Chondrocyte (in vitro differentiated cells): ENCODE measurements around the gene PI4KA. TPM values are rescaled to one million over a fixed set of nuclear protein-coding genes. Genes with fewer than 3 reads are reported as not detected.
A peak's percentile ranks its signal among the peaks of the same experiment; 100 is the strongest.

Experiments used
- DNase-seq: peaks from one replicate; pipeline ENCODE4 v3.0.0; 2021; ENCODE audit warnings: mixed read lengths, low spot score
- H3K27ac Mint-ChIP-seq: one replicate; pipeline ENCODE4 v1.8.0; 2021; ENCODE audit warnings: mild to moderate bottlenecking, moderate library complexity, mixed read lengths; ENCODE audit not compliant: unreplicated experiment
- H3K27me3 Mint-ChIP-seq: 2 replicates; pipeline ENCODE4 v1.8.0; 2021; ENCODE audit warnings: low read depth, mixed read lengths
- H3K36me3 Mint-ChIP-seq: 2 replicates; pipeline ENCODE4 v1.8.0; 2021; ENCODE audit warnings: low read depth, mixed read lengths
- H3K4me1 Mint-ChIP-seq: 2 replicates; pipeline ENCODE4 v1.8.0; 2021; ENCODE audit warnings: low read depth, mild to moderate bottlenecking, mixed read lengths
- H3K4me3 Mint-ChIP-seq: one replicate; pipeline ENCODE4 v1.8.0; 2021; ENCODE audit warnings: mild to moderate bottlenecking, moderate library complexity, mixed read lengths; ENCODE audit not compliant: unreplicated experiment
- H3K9me3 Mint-ChIP-seq: 2 replicates; pipeline ENCODE4 v1.8.0; 2021; ENCODE audit warnings: low read depth, mixed read lengths
- total RNA-seq: library from RNA; stranded (reverse); gene quantifications from 3 replicates; pipeline ENCODE4 v1.2.1, GENCODE V29; 2021
- TF ChIP-seq, protein P1 (sequence below): fragments of 200-600 bp; sonication (generic); IDR thresholded peaks from 2 replicates; pipeline ENCODE4 v1.5.0; 2021; ENCODE audit warnings: antibody characterized with exemption, mild to moderate bottlenecking, moderate library complexity

The PI4KA gene
- total RNA-seq, 1 donor from 2014 or later: 68.3 TPM

DNA sequence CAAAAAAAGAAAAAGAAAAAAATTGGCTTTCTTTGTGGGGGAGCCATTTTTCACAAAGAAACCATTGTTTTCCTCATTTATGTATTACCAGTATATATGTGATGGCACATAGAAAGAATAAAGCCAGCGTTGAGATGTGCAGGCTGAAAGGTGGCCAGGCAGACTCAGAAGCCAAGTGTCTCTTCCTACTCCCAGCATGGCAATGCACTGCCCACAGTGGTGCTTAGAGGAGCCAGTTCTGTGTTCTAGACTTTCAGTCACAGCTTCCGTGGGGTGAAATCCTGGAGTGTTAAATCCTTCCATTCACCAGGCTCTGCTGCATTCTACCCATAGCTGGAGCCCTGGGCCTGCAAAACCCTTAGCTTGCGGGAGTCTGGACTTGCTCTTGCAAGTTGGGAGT, 19.1 kb upstream of the PI4KA start:
- H3K27ac Mint-ChIP-seq: no peak overlapping the region
- H3K36me3 Mint-ChIP-seq: peaks cover 7% of the 10 kb centered on the region
- H3K9me3 Mint-ChIP-seq: no peaks in the 10 kb centered on the region
- no peaks in the 10 kb centered on the region for H3K27me3 Mint-ChIP-seq
- no peaks in the 10 kb centered on the region for H3K4me1 Mint-ChIP-seq
- no peak overlapping the region for H3K4me3 Mint-ChIP-seq
- DNase-seq: no peak
- TF ChIP-seq, protein P1, sequence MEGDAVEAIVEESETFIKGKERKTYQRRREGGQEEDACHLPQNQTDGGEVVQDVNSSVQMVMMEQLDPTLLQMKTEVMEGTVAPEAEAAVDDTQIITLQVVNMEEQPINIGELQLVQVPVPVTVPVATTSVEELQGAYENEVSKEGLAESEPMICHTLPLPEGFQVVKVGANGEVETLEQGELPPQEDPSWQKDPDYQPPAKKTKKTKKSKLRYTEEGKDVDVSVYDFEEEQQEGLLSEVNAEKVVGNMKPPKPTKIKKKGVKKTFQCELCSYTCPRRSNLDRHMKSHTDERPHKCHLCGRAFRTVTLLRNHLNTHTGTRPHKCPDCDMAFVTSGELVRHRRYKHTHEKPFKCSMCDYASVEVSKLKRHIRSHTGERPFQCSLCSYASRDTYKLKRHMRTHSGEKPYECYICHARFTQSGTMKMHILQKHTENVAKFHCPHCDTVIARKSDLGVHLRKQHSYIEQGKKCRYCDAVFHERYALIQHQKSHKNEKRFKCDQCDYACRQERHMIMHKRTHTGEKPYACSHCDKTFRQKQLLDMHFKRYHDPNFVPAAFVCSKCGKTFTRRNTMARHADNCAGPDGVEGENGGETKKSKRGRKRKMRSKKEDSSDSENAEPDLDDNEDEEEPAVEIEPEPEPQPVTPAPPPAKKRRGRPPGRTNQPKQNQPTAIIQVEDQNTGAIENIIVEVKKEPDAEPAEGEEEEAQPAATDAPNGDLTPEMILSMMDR: no peak

DNA sequence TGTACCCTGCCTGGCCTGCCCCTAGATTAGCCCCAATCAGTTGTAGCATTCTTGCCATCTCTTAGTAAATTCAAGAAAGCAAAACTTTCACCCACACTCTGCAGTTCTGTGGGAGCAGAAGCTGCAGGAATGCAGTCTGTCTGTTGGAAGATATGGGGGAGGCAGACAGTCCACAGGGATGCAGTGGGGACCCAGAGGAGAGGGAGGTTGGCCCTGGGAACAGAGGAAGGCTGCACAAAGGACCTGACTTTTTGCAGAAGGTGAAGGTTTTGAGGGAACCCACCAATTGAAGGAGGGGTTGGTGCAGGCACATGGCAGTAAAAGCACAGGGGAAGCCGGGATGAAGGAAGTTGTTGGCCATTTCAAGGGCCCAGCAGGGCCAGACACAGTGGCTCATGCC, 16.7 kb upstream of the PI4KA start:
- no peak overlapping the region for H3K4me3 Mint-ChIP-seq
- no peaks in the 10 kb centered on the region for H3K27me3 Mint-ChIP-seq
- H3K4me1 Mint-ChIP-seq: no peaks in the 10 kb centered on the region
- TF ChIP-seq, protein P1: no peak
- H3K36me3 Mint-ChIP-seq: peaks cover 4% of the 10 kb centered on the region
- no peaks in the 10 kb centered on the region for H3K9me3 Mint-ChIP-seq
- peak overlapping the region; percentile 3 for H3K27ac Mint-ChIP-seq
- DNase-seq: no peak

DNA sequence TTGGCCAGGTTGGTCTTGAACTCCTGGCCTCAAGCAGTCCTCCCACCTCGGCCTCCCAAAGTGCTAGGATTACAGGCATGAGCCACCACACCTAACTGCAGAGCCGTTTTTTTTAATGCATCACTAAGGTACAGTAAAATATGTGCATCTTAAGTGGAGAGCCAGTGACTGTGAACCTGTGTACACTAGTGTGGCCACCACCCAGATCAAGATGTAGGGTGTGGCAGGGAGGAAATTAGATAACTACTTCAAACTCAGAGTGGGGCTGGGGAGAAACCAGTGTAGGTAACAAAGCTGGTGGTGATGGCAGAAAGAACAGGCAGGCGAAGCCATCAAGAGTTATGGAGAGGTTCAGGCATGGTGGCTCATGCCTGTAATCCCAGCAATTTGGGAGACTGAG, 14.6 kb upstream of the PI4KA start:
- H3K27ac Mint-ChIP-seq: no peak overlapping the region
- TF ChIP-seq, protein P1: no peak
- H3K27me3 Mint-ChIP-seq: no peaks in the 10 kb centered on the region
- H3K9me3 Mint-ChIP-seq: no peaks in the 10 kb centered on the region
- DNase-seq: no peak
- H3K36me3 Mint-ChIP-seq: peaks cover 4% of the 10 kb centered on the region
- no peaks in the 10 kb centered on the region for H3K4me1 Mint-ChIP-seq
- no peak overlapping the region for H3K4me3 Mint-ChIP-seq

DNA sequence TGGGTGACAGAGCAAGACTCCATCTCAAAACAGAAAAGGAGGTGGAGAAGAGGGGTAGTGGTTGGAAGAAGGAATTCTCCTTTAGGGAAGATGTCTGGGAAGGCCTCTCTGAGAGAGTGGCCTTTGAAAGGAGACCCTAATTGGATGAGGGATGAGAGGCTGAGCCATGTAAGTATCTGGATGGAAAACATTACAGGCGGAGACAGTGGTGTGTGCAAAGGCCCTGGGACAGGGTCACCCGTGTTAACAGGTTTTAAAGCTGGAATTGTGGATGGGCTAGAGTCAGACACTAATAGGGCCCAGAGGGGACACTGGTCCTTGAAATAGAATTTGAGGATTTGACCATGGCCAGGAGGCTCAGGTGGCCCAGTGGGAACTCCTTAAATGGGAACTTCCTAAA, 10.6 kb upstream of the PI4KA start:
- no peaks in the 10 kb centered on the region for H3K9me3 Mint-ChIP-seq
- peaks cover 4% of the 10 kb centered on the region for H3K36me3 Mint-ChIP-seq
- H3K4me3 Mint-ChIP-seq: no peak overlapping the region
- H3K4me1 Mint-ChIP-seq: peaks cover 7% of the 10 kb centered on the region
- no peak overlapping the region for H3K27ac Mint-ChIP-seq
- no peaks in the 10 kb centered on the region for H3K27me3 Mint-ChIP-seq
- DNase-seq: no peak
- TF ChIP-seq, protein P1: no peak

DNA sequence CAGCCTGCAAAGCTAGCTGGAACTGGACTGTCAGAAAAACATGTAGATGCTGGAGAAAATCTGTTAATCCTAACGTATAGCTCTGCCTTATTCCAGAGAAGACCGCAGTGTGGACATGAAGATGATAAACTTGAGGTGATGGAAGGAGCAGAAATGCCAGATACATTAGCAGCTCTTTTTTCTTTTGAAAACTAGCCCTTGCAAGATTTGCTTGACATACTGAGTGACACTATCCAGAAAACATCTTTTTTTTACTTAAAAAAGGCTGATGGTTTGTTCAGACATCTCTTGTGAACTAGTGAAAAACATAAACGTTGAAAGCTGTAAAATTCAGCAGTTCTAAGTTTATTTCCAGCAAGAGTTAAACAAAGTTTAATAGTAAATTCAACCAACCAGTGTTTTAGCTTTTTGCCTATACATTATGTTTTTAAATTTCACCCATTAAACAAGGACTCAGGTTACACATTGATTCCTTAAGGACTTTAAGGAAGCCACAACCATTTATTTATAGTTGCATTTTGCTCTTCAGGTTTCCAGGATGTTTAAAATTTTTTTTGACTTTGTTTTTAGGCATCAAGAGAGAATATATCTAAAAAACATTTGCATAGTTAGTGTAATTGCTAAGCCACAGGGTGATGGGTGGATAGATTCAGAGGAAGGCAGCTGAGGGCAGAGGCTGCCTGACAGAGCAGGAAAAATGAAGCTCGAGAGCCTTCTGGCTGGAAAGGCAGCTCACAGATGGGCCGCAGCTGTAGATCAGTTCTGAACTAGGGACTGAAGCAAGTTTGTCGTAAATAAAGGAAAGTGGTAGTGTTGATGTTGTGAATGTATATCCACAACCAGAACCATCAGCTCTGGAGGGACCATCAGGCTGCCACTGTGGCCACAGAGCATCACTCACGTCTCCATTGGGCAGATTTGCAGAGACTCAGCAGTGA, 9.7 kb upstream of the PI4KA start:
- no peak overlapping the region for H3K27ac Mint-ChIP-seq
- no peak for DNase-seq

More for the DNA sequence above, 9.7 kb upstream of the PI4KA start:
- H3K4me1 Mint-ChIP-seq: peaks cover 7% of the 10 kb centered on the region
- H3K9me3 Mint-ChIP-seq: no peaks in the 10 kb centered on the region
- peaks cover 6% of the 10 kb centered on the region for H3K36me3 Mint-ChIP-seq
- TF ChIP-seq, protein P1: no peak
- H3K27me3 Mint-ChIP-seq: no peaks in the 10 kb centered on the region
- no peak overlapping the region for H3K4me3 Mint-ChIP-seq
